Lower leg skin (tissue), 4 donors: ENCODE measurements around the gene ABTB2. TPM values are rescaled to one million over a fixed set of nuclear protein-coding genes. Genes with fewer than 3 reads are reported as not detected.

ENCODE experiments used
- DNase-seq, 2 donors: peaks; one replicate each; pipeline ENCODE4 v3.0.0-alpha.2; 2019; ENCODE audit warnings: low spot score in 2 of 2
- H3K4me3 ChIP-seq: fragments of 200-600 bp; sonication (generic); 2 replicates; pipeline ENCODE4 v1.5.1; 2017; ENCODE audit warnings: mild to moderate bottlenecking, low read depth; ENCODE audit not compliant: poor library complexity, severe bottlenecking
- POLR2A ChIP-seq, 2 donors: fragments of 450-650 bp; IDR thresholded peaks; one replicate each; pipeline ENCODE4 v1.6.1; 2016 to 2017; ENCODE audit warnings: antibody characterized with exemption in 2 of 2, mild to moderate bottlenecking in 1 of 2, moderate library complexity in 1 of 2
- WGBS, 2 donors: methylation state at CpG; one replicate each; pipeline ENCODE4 v1.1.5; 2018; 5-methylcytosine and 5-hydroxymethylcytosine counted together
- intact Hi-C: fragments of 100-400 bp; cut with DNase I; formaldehyde crosslinking; loops from one replicate; pipeline ENCODE4 v1.15.0; 2023; ENCODE audit warnings: low total_unique reads
- total RNA-seq, 4 donors: library from RNA; depleted of rRNA; stranded (reverse); fragments of >200 nt; gene quantifications; one replicate each; pipeline ENCODE4 v1.1.0, GENCODE V29; 2016
- TF ChIP-seq, protein P1 (sequence below), 3 donors: fragments of 450-650 bp; IDR thresholded peaks; one replicate each; pipeline ENCODE4 v1.5.1; 2016; ENCODE audit warnings: antibody characterized with exemption in 3 of 3, mild to moderate bottlenecking in 3 of 3, moderate library complexity in 2 of 3

Gene ABTB2
- total RNA-seq, 4 donors from 2014 or later = 6.1 to 24.2 (median 11.1) TPM

DNA sequence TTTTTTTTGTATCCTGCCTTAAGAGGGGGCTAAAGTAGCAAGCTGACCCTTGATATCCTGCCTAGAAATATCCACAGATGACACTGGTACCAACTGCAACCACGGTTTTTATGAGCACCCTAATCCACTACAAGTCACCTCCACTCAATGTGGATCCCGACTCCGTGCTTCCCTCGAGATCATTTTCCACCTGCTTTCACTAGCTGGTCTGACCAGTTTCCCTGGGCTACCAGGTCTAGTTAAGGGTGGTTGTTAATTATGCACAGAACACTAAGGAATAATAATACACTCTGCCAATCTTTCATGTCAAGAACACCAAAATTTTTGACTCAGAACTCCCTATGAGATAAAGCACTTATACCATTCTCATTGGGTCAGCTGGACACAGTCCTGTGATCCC lies 82.3 kb downstream of the ABTB2 start:
- WGBS, 2 donors = 51 to 63% methylated on average over 4 of the region's 4 CpGs
- TF ChIP-seq POLR2A (IDR thresholded peaks at IDR 0.05) = no peak
- TF ChIP-seq, protein P1, sequence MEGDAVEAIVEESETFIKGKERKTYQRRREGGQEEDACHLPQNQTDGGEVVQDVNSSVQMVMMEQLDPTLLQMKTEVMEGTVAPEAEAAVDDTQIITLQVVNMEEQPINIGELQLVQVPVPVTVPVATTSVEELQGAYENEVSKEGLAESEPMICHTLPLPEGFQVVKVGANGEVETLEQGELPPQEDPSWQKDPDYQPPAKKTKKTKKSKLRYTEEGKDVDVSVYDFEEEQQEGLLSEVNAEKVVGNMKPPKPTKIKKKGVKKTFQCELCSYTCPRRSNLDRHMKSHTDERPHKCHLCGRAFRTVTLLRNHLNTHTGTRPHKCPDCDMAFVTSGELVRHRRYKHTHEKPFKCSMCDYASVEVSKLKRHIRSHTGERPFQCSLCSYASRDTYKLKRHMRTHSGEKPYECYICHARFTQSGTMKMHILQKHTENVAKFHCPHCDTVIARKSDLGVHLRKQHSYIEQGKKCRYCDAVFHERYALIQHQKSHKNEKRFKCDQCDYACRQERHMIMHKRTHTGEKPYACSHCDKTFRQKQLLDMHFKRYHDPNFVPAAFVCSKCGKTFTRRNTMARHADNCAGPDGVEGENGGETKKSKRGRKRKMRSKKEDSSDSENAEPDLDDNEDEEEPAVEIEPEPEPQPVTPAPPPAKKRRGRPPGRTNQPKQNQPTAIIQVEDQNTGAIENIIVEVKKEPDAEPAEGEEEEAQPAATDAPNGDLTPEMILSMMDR (IDR thresholded peaks at IDR 0.05) = no peak
- DNase-seq = no peak
- H3K4me3 ChIP-seq = no peak overlapping the region
- intact Hi-C loops = no loop called here

DNA sequence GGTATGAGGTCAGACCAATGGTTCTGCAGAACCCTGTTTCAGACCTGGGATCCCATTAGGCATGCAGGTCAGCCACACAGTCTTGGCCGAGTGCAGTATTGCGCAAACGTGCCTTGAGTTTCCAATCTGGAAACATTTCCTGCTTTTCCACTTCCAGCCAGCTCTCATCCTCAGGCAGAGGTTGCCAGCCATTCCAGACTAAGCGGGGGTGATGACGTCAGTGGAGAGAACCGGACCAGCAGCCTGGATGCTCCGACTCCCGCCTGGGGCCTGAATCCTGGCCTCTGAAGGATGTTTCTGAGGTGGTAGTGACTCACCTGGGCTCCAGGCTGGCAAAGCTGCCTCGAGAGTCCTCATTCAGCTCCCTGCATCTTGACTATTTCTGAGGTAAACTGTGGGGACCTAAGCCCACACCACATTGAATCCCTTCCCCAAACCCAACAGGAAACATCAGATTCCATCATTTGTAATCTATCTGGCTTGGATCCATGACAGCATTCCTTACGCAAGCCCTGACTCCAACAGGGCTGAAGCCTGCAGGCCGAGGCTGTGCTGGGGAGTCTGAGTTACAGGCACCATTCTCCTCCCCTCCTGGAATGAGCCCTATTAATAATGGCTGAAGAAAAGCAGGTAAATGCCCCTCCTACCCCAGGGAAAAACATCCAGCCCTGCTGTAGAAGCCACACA lies 83.0 kb downstream of the ABTB2 start:
- 20 to 23% methylated on average over 11 of the region's 11 CpGs for WGBS, 2 donors
- H3K4me3 ChIP-seq = no peak overlapping the region
- intact Hi-C loops = no loop called here
- peak; percentile 93 to 97 for DNase-seq
- TF ChIP-seq, protein P1 (IDR thresholded peaks at IDR 0.05) = no peak
- no peak for TF ChIP-seq POLR2A (IDR thresholded peaks at IDR 0.05)

DNA sequence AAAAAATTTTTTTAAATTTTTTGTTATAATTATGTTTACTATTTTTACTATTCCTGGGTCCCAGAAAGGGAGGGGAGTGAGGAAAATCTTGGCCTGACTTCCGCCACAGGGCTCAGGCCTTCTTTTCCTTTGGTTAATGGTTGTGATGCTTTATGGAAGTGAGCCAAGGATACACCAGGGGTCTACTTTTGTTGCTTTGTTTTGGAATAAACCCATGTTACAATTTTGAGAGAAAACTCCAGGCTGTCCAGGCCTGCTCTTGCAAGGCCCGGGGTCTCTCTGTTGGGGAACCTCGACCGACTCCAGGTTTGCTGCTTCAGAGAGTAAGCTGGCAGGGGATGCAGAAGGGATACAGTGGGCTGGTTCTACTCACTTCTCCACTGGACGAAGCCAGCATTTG lies 84.7 kb downstream of the ABTB2 start:
- WGBS, 2 donors = 91 to 98% methylated on average over 2 to 5 of the region's 5 CpGs
- intact Hi-C loops = no loop called here
- no peak overlapping the region for H3K4me3 ChIP-seq
- TF ChIP-seq, protein P1 (IDR thresholded peaks at IDR 0.05) = no peak
- TF ChIP-seq POLR2A (IDR thresholded peaks at IDR 0.05) = no peak
- no peak for DNase-seq

DNA sequence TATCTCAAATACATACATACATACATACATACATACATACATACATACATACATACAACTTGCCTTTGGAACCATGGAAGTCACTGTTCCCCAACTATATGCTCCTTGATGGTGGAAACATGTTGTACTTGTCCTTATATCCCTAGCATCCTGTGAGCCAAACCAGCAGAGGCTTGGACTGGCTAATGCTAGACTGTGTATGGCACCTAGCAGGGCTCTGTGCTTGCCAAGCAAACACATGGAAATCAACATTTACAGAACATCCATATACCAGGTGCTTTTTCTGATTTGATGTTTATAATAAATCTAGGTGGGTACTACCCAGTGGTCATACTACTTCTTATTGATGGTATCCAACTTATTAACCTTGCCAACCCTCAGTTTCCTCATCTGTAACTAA lies 86.1 kb downstream of the ABTB2 start:
- no peak for DNase-seq
- H3K4me3 ChIP-seq = no peak overlapping the region
- intact Hi-C loops = no loop called here
- TF ChIP-seq POLR2A (IDR thresholded peaks at IDR 0.05) = no peak
- TF ChIP-seq, protein P1 (IDR thresholded peaks at IDR 0.05) = no peak

DNA sequence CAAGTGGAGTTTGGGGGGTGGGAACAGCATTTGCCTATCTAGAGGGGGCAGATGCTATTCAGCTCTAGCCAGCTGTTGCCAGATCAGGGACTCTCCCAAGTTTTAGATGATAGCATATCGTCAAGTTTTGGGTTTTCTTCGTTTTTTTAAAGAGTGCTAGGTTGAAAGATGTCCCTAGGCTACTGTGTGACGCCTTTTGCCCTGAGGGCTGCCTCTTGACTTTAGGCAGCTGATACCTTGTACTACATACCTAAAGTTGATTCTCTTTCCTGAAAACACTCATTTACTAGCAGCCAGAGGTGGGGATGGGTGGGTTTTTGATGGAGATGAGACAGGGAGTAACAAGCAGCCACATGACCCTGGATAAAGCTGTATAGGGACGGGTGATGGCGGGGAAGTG lies 87.1 kb downstream of the ABTB2 start:
- H3K4me3 ChIP-seq = no peak overlapping the region
- intact Hi-C loops = no loop called here
- TF ChIP-seq POLR2A (IDR thresholded peaks at IDR 0.05) = no peak
- TF ChIP-seq, protein P1 (IDR thresholded peaks at IDR 0.05) = no peak
- WGBS, 2 donors = 79 to 87% methylated on average over 5 of the region's 5 CpGs
- DNase-seq = no peak

DNA sequence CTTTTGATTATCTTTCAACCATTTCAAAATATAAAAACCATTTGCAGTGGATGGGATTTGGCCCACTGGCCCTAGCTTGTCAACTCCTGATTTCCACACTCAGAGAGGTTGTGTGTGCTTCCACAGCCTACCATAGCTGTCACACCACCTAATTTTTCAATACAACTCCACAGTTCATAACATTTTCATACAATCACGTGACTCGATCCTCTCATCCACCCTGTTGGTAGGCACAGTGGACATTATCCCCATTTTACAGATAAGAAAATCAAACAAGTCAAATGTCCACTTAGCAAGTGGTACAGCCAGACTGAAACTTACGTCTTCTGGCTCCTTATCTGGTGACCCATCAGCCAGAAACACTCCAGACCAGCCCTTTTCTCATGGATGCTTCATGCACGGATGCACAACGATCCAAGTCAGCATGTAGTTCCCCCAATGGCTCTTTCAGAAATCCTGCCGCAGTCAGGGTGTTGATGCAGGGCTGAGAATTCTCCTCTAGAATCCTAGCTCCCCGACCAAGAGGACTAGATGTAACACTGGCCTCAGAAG lies 88.0 kb downstream of the ABTB2 start:
- TF ChIP-seq, protein P1 (IDR thresholded peaks at IDR 0.05) = no peak
- TF ChIP-seq POLR2A (IDR thresholded peaks at IDR 0.05) = no peak
- DNase-seq = no peak
- intact Hi-C loops = no loop called here
- WGBS, 2 donors = 95 to 98% methylated on average over 7 of the region's 7 CpGs
- no peak overlapping the region for H3K4me3 ChIP-seq
